Fibroblast of gingiva (primary cell): ENCODE results near the gene SIK3.
"Not testable (repeated sequence)": the region's sequence is repeated elsewhere in the genome, so short reads cannot be mapped to it uniquely, and the experiment has no call there.

Experiments
- DNase-seq: peaks from one replicate; pipeline ENCODE4 v3.0.0-alpha.2; 2011; ENCODE audit warnings: low read depth

The SIK3 gene

GRCh38 chr11:117076941-117077691, 21.1 kb downstream of the SIK3 start:
- DNase-seq = no peak

GRCh38 chr11:117075186-117075585, 23.0 kb downstream of the SIK3 start:
- no peak for DNase-seq

GRCh38 chr11:117074119-117074518, 24.1 kb downstream of the SIK3 start:
- no peak for DNase-seq

- no peak for DNase-seq
Observed at GRCh38 chr11:117073539-117073938, 24.7 kb downstream of the SIK3 start.

- peak; percentile 80 for DNase-seq
Observed at GRCh38 chr11:117072517-117073461, 25.4 kb downstream of the SIK3 start.

- peak; percentile 44 for DNase-seq
Observed at GRCh38 chr11:117071344-117071787, 26.9 kb downstream of the SIK3 start.

- no peak for DNase-seq
Observed at GRCh38 chr11:117070016-117070415, 28.2 kb downstream of the SIK3 start.

- DNase-seq = no peak
Observed at GRCh38 chr11:117068303-117068860, 29.8 kb downstream of the SIK3 start.

GRCh38 chr11:117066959-117067358, 31.3 kb downstream of the SIK3 start:
- no peak for DNase-seq

GRCh38 chr11:117064275-117064674, 34.0 kb downstream of the SIK3 start:
- DNase-seq = peak; percentile 21

GRCh38 chr11:117062498-117062897, 35.7 kb downstream of the SIK3 start:
- no peak for DNase-seq

GRCh38 chr11:117061256-117061655, 37.0 kb downstream of the SIK3 start:
- DNase-seq = no peak

- no peak for DNase-seq
Observed at GRCh38 chr11:117059611-117060148, 38.5 kb downstream of the SIK3 start.

GRCh38 chr11:117058761-117059261, 39.4 kb downstream of the SIK3 start:
- peak; percentile 58 for DNase-seq

- no peak for DNase-seq
Observed at GRCh38 chr11:117057727-117058126, 40.5 kb downstream of the SIK3 start.

- DNase-seq = no peak
Observed at GRCh38 chr11:117057317-117057716, 40.9 kb downstream of the SIK3 start.

- no peak for DNase-seq
Observed at GRCh38 chr11:117055469-117055868, 42.8 kb downstream of the SIK3 start.

- no peak for DNase-seq
Observed at GRCh38 chr11:117054382-117054781, 43.8 kb downstream of the SIK3 start.

- DNase-seq = no peak
Observed at GRCh38 chr11:117052196-117053149, 45.8 kb downstream of the SIK3 start.

GRCh38 chr11:117050121-117050520, 48.1 kb downstream of the SIK3 start:
- not testable (repeated sequence) for DNase-seq

GRCh38 chr11:117046627-117047026, 51.6 kb downstream of the SIK3 start:
- DNase-seq = not testable (repeated sequence)
